ENCODE results near the gene UNC5A. TPM values are rescaled to one million over a fixed set of nuclear protein-coding genes. Genes with fewer than 3 reads are reported as not detected.

UNC5A gene
- total and polyA plus RNA-seq, 10 of the 15 experiments (the other 5 are each of a cell fraction or from before 2014, with no cell fraction given), result not detected

GRCh38 chr5:176888865-176889165, 78.5 kb downstream of the UNC5A start:
- H3K79me2 ChIP-seq (ENCODE audit: control insufficient read depth, insufficient read depth, low read length), result no peaks in the 10 kb centered on the region
- SMC1A ChIA-PET (ENCODE audit: uncharacterized antibody, unreplicated experiment), result no interaction called here

DNA sequence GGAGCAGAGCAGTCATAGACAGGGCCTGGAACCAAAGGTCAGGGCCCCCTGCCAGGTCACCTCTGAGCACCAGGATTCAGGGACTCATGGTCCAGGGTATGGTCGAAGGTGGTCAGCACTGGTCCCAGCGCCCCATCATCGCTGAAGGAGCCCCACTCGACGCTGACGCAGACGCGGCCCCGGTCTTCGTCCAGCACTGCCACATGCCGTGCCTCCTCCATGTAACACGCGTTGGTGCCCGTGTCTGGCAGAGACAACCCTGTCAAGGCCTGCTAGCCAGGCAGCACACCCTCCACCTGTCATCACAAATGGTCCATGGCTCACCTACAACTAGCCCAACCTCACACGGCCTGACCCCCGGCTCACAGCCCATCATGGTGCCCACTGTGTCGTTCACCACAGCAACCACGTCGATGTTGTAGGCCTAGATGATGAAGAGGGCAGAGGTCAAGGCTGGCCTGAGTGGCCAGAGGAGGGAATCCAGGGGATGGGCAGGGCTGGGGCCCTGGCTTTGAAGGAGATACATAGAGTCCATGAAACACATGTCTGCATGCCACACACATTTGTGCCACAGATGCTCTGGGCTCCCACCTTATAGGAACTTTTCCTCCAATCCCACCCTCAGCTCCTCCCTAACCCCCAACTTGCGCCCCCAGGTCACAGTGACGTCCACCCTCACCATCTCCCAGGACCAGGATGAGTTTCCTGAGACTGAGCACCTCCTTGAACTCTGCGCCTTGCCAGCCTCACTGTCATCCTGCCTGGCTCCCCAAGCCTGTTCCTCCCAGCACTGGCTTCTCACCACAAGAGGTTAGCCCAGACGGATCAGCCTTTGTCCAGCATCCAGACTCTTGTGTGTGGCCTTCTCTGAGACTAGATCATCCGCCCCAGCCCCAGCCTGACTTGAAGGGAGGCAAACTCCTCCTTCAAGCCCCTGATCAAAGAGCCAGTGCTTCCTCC, 79.2 kb downstream of the UNC5A start:
- no peak overlapping the region for H3K4me3 ChIP-seq
- FAIRE-seq, result no peak
- CTCF ChIA-PET, result no interaction called here
- H4K20me1 ChIP-seq (ENCODE audit: control insufficient read depth, insufficient read depth), result no peaks in the 10 kb centered on the region
- H3K4me1 ChIP-seq (ENCODE audit: control insufficient read depth, insufficient read depth, low read length), result no peaks in the 10 kb centered on the region
- in situ Hi-C loops (cut with MboI) (no loop called here), intact Hi-C loops (cut with micrococcal nuclease; ENCODE audit: unreplicated experiment) (no loop called here)
- WGBS (ENCODE audit: insufficient coverage, insufficient replicate concordance, low lambda C conversion rate, missing lambda C conversion rate), result 50% methylated on average over 21 of the region's 24 CpGs
- no peak for DNase-seq (ENCODE audit: low read depth, low spot score)
- no peak overlapping the region for H3K27ac ChIP-seq (ENCODE audit: control insufficient read depth, insufficient read depth)
- no peak overlapping the region for H3K4me2 ChIP-seq (ENCODE audit: control insufficient read depth, insufficient read depth)
- SMC1A ChIA-PET (ENCODE audit: uncharacterized antibody, unreplicated experiment), result no interaction called here
- H3K9ac ChIP-seq (ENCODE audit: control insufficient read depth, insufficient read depth, low read length), result no peak overlapping the region
- H3K79me2 ChIP-seq (ENCODE audit: control insufficient read depth, insufficient read depth, low read length), result no peaks in the 10 kb centered on the region
- RAD21 ChIA-PET (ENCODE audit: unreplicated experiment), result no interaction called here
- no peaks in the 10 kb centered on the region; a peak in 2 of 4 replicates for H3K27me3 ChIP-seq (replicated peaks in 1 of 2; ENCODE audit: control insufficient read depth in 2 of 2, insufficient read depth in 2 of 2, low read length in 1 of 2)
- no peak for TF ChIP-seq RELA (IDR thresholded peaks at IDR 0.05; ENCODE audit: borderline replicate concordance, partially characterized antibody)
- no peaks in the 10 kb centered on the region for H3K9me3 ChIP-seq (replicated peaks; ENCODE audit: control insufficient read depth, insufficient read depth, low read length)
- ATAC-seq, result no peak
- no peaks in the 10 kb centered on the region for H3K36me3 ChIP-seq (ENCODE audit: control insufficient read depth in 2 of 2, insufficient read depth in 2 of 2, low read length in 1 of 2)
- BruUV-seq (replicated peaks), result no TSS peak
- H2AFZ ChIP-seq (ENCODE audit: control insufficient read depth, low read depth, low read length), result no peak overlapping the region
- POLR2A ChIA-PET, result no interaction called here

More at GRCh38 chr5:176888865-176889165, 78.5 kb downstream of the UNC5A start:
- ATAC-seq (no peak), DNase-seq (ENCODE audit: low read depth, low spot score) (no peak), FAIRE-seq (no peak)
- Histone ChIP-seq H3K4me1 (ENCODE audit: control insufficient read depth, insufficient read depth, low read length) (no peaks in the 10 kb centered on the region), H2AFZ (ENCODE audit: control insufficient read depth, low read depth, low read length) (no peak overlapping the region), H3K4me2 (ENCODE audit: control insufficient read depth, insufficient read depth) (no peak overlapping the region), H3K36me3 (ENCODE audit: control insufficient read depth in 2 of 2, insufficient read depth in 2 of 2, low read length in 1 of 2) (no peaks in the 10 kb centered on the region), H3K9ac (ENCODE audit: control insufficient read depth, insufficient read depth, low read length) (no peak overlapping the region), H3K27ac (ENCODE audit: control insufficient read depth, insufficient read depth) (no peak overlapping the region), H3K4me3 (no peak overlapping the region), H4K20me1 (ENCODE audit: control insufficient read depth, insufficient read depth) (no peaks in the 10 kb centered on the region), H3K27me3 (replicated peaks in 1 of 2; ENCODE audit: control insufficient read depth in 2 of 2, insufficient read depth in 2 of 2, low read length in 1 of 2) (no peaks in the 10 kb centered on the region; a peak in 3 of 4 replicates), H3K9me3 (replicated peaks; ENCODE audit: control insufficient read depth, insufficient read depth, low read length) (no peaks in the 10 kb centered on the region)
- CTCF ChIA-PET, result no interaction called here
- no peak for TF ChIP-seq CBFB (IDR thresholded peaks at IDR 0.05; ENCODE audit: low read depth)
- TF ChIP-seq IKZF2 (IDR thresholded peaks at IDR 0.05), result no peak
- TF ChIP-seq TCF12 (IDR thresholded peaks at IDR 0.05; ENCODE audit: low read depth, low read length), result no peak
- TF ChIP-seq RAD51 (IDR thresholded peaks at IDR 0.05), result no peak
- no peak for TF ChIP-seq LARP7 (IDR thresholded peaks at IDR 0.05)
- 8% methylated on average over 1 of the region's 1 CpG for WGBS (ENCODE audit: insufficient coverage, insufficient replicate concordance, low lambda C conversion rate, missing lambda C conversion rate)
- no TSS peak for BruUV-seq (replicated peaks)
- POLR2A ChIA-PET, result no interaction called here
- RAD21 ChIA-PET (ENCODE audit: unreplicated experiment), result no interaction called here
- in situ Hi-C loops (cut with MboI) (no loop called here), intact Hi-C loops (cut with micrococcal nuclease; ENCODE audit: unreplicated experiment) (no loop called here)

All from GM12878 (cell line).